ENCODE measurements around the gene IGIP.

- TF ChIP-seq CTCF (conservative IDR thresholded peaks at IDR 0.05; ENCODE audit: low read depth, low read length) (no peak), EZH2 (IDR thresholded peaks at IDR 0.05; ENCODE audit: borderline replicate concordance, low read depth, low read length, poor library complexity, severe bottlenecking) (no peak)
These were observed 26.6 kb downstream of the IGIP start for GRCh38 chr5:140152022-140152999.
